Measurements from ENCODE around the gene HTR3C.
"Not testable (repeated sequence)": the region's sequence is repeated elsewhere in the genome, so short reads cannot be mapped to it uniquely, and the experiment has no call there.

Gene HTR3C

DNA sequence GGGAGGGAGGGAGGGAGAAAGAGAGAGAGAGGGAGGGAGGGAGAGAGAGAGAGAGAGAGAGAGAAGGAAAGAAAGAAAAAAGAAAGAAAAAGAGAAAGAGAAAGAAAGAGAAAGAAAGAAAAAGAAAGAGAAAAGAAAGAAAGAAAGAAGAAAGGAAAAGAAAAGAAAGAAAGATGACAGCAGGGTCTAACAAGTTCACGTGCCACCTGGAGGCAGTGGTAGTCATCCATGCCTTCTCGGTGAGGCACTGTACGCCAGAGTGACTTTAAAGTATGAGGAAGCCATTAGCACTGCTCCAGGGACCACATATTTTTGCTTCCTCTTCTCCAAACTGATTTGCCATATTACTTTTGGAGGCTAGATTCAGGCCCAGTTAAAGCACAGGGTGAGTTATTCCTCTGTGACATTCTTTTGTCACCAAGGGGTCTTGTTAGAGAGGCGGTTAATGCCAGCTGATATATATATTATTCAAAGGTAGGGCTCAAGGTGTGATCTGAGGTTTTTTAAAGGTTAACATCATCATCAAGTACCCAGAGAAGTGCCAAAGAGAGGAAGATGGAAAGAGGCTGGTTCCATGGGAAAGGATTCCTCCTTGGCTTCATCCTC lies 21.6 kb upstream of the HTR3C start, which contains the start of gene HTR3D:
TSS of gene HTR3D (plus strand) at position 556 of the 606 bp plus-strand sequence. CDS start at position 556, 0 bp downstream.
- DNase-seq: no peak

DNA sequence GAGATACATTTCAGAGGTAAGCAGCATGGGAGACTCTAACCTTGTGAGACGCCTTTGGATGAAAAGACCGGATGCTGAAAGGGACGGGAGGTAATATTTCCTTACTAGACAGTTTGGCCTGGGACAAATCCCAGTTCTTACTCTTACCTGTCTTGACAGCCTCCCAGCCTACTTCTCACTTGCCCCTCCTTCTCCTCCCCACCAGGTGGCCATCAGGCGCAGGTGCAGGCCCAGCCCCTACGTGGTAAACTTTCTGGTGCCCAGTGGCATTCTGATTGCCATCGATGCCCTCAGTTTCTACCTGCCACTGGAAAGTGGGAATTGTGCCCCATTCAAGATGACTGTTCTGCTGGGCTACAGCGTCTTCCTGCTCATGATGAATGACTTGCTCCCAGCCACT lies 15.0 kb upstream of the HTR3C start:
- no peak for DNase-seq

DNA sequence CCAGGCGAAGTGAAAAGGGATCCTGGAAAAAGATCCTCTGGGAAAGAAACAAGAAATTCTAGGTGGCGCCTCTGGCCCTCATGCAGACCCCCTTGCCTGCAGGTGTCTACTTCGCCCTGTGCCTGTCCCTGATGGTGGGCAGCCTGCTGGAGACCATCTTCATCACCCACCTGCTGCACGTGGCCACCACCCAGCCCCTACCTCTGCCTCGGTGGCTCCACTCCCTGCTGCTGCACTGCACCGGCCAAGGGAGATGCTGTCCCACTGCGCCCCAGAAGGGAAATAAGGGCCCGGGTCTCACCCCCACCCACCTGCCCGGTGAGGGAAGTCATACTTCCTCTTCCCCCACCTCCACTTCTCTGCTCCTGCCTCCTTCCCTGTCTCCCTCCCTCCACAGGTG lies 14.5 kb upstream of the HTR3C start:
- DNase-seq: not testable (repeated sequence)

- no peak for DNase-seq
Measured at GRCh38 chr3:184039414-184039813, 13.4 kb upstream of the HTR3C start.

GRCh38 chr3:184040010-184040409 lies 12.8 kb upstream of the HTR3C start:
- peak; percentile 68 for DNase-seq

DNA sequence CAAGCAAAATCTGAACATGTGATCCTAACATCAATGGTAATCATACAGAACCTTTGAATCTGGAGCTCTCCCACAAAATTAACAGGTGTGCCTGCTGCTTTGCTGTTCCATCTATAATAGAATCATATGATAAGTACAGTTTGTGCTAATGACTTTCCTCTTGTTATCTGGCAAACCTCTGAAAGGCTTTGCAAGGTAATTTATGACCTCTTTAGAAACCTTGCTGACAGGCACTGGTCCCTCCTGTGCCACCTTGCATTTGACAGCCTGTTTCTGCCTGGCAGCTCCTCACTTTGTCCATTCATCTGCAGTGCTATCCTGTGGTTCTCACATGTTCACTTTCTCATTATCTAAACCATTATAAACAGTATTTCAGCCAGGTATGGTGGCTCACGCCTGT lies 10.2 kb upstream of the HTR3C start:
- no peak for DNase-seq

- peak; percentile 75 for DNase-seq
Measured at GRCh38 chr3:184045995-184046394, 6.9 kb upstream of the HTR3C start.

DNA sequence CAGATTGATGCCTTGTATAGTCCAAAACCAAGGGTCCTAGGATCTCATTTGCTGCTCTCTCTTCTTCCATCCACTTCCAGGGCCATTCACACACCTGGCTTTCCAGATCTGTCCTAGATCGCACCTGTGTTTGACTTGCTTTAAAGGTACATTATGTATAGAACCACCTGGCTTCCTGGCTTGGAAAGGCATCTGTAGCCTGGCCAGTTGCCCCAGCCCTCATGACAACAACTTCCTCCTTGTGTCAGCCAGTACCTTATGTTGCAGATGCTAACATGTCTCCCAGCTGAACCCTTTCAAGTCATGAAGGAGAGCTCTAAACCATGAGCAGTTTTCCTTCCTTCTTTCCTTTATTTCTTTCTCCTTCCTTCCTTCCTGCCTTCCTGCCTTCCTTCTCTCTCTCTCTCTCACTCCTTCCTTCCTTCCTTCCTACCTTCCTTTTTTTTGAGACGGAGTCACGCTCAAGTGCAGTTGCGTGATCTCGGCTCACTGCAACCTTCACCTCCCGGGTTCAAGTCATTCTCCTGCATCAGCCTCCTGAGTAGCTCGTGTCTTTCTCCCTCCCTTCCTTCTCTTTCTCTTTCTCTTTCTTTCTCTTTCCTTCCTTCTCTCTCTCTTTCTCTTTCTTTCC lies 2.5 kb upstream of the HTR3C start:
- DNase-seq: peak; percentile 16

DNA sequence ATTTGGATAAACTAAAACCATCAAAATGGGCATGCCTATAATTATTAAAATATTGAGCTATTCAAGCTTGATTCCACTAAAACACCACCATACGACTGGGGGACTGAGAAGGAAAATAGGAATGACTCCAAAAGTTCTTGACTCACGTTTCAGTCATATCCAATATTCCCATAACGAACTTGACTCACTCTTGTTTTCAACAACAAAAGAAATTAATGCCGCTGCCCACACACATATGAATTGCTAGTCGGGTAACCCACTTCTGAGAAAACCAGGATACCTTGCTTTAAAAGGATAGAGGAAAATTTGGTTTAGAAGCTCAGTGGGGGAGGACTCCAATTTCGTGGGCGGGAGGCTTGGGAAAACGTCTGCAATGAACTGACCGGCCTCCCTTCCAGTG lies 5.2 kb downstream of the HTR3C start:
- DNase-seq: no peak

DNA sequence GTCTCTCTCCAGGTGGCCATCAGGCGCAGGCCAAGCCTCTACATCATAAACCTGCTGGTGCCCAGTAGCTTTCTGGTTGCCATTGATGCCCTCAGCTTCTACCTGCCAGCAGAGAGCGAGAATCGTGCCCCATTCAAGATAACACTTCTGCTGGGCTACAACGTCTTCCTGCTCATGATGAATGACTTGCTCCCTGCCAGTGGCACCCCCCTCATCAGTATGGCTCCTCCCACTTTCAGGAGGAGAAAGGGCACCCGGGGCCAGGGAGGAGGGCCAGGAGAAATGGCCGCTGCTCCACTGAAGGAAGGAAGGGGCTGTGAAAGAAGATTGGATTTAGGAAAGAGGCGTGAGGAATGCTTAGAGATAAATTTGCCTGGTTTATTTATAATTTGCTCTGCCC lies 6.6 kb downstream of the HTR3C start:
- peak; percentile 47 for DNase-seq

DNA sequence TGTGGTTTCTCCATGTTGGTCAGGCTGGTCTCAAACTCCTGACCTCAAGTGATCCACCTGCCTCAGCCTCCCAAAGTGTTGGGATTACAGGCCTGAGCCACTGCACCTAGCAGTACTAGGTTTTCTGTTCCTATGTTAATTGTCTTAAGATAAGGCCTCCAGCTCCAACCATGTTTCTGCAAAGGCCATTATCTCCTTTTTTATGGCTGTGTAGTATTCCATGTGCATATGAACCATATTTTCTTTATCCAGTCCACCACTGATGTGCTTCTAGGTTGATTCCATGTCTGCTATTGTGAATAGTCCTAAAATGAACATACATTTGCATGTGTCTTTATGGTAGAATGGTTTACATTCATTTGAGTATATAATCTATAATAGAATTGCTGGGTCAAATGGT lies 9.8 kb downstream of the HTR3C start:
- no peak for DNase-seq

GRCh38 chr3:184066211-184066610 lies 13.4 kb downstream of the HTR3C start:
- no peak for DNase-seq

DNA sequence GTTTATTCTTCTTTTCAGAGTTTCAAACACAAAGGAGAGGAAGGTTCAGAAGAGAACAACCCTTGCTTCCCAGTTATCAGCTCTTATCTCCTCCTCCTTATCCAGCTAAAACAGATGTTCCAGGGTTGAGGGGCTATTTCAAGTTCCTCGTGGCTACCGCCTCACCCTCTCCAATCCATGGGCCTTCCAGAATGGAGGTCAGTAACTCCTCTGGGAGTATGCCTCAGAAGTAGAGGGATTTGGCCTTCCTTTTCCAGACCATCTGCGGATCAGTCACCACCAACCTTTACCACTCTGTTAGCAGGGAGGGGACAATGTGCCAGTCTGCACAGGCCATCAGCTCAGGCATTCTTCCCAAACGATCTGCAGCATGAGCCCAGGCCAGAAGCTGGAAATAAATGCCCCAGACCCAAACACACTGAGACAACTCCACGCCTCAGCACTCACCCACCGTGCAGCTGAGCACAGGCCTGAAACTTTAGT lies 14.8 kb downstream of the HTR3C start:
- peak; percentile 61 for DNase-seq

GRCh38 chr3:184068344-184068743 lies 15.5 kb downstream of the HTR3C start:
- DNase-seq: no peak

DNA sequence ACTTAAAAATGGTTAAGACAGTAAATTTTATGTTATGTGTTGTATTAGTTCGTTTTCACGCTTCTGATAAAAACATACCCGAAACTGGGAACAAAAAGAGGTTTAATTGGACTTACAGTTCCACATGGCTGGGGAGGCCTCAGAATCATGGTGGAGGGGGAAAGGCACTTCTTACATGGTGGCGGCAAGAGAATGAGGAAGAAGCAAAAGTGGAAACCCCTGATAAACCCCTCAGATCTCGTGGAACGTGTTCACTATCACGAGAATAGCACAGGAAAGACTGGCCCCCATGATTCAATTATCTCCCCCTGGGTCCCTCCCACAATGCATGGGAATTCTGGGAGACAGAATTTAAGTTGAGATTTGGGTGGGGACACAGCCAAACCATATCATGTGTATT lies 18.3 kb downstream of the HTR3C start:
- DNase-seq: not testable (repeated sequence)

DNA sequence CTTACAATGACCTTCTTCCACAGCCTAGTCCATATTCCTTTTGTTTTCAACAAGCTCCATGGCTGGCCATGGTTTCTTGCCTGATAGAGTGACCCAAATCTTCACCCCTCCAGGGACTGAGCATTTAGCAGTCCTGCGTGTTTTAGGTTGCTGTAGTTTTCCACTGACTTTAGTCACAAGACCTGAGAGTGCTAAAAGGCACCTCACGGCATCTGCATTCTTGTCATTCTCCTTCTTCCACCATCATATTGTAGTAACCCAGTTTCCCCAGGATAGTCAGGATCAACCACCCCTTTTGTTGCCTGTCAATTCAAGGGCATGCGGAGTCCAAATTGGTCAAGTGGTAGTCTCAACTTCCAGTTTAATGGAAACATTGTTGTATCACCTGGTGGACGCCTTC lies 20.8 kb downstream of the HTR3C start:
- no peak for DNase-seq

- DNase-seq: no peak
Measured at GRCh38 chr3:184075901-184076300, 23.1 kb downstream of the HTR3C start.

DNA sequence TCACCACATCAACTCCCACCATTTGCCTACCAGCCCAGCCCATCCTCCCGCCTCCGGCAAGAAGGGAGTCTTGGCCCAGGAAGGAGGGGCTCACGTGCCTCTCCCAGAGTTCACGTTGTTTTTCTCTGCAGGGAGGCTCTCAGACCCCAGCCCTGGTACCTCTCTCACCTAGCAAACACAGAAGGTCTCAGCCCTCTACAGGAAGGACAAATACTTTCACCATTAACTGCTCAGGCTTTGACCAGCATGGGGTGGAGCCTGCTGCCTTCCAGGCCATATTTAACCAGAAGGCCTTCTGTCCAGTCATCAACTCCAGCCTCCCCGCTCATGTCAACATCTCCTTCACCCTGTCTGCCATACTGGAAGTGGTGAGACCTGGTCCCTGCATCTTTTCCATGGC lies 25.0 kb downstream of the HTR3C start:
- no peak for DNase-seq

DNA sequence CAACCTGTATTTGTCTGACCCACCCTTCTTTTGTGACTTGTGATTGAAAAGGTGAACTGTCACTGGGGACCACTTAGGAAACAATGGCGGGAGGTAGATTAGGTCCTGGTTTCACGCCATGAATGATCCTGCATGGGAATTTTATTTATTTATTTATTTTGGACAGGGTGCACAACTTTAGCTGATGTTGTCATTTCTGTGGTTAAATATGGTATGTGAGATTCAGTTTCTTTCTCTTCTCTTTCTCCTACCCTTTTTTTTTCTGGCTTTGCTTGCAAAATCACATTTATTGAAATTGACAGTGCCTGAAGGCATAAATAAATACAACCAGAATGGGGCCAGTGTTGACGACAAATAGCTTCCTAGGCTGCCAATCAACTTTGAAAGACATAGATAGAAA lies 26.0 kb downstream of the HTR3C start:
- no peak for DNase-seq

DNA sequence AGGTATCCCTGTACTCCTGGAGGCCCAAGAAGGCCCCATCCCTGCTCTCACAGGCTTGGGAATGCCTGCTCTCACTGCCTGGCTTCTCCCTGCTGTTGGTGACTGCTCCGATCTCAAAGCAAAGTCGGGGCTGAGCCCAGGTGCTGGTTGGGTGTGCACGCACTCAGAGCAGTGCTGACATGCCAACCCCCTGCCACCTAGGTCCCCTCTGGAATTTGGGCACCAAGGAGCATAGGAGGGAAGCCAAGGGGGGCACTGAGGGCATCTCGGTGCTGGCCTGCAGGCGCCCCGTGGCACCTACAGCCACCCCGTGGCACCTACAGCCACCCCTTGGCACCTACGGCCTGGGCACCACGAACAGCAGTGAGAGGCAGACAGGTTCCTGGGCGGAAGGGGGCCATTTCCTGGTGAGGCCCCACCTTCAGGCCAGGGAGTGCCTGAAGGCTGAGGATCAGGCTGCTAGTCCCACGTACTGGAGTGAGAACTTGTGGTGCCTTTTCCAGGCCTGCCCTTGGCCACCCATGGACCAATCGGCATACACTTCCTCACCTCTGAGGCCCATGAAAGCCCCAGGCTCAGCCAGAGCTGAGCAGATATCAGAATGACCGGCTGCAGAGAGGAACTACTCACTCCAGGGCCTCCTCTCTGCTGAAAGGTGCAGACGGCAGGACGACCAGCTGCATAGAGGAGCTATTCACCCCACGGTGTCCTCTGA lies 28.4 kb downstream of the HTR3C start:
- no peak for DNase-seq

DNA sequence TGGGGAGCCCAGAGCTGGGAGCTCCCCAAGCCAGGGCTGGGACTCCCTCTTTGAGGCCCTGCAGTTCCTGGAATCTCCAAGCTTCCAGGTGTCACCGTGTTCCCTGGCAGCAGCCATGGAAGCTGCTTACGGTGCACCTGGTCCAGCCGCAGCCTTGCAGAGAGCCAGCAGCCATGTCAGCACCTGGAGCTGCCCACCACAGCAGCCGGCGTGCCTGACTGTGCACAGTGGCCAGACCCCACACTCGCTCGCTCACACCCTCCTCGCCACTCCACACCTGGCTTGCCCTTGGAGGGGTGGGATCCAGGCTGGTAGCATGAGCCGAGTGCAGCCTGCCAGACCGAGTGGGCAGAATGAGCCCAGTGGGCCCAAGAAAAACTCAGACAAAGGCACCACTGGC lies 29.2 kb downstream of the HTR3C start:
- no peak for DNase-seq

DNA sequence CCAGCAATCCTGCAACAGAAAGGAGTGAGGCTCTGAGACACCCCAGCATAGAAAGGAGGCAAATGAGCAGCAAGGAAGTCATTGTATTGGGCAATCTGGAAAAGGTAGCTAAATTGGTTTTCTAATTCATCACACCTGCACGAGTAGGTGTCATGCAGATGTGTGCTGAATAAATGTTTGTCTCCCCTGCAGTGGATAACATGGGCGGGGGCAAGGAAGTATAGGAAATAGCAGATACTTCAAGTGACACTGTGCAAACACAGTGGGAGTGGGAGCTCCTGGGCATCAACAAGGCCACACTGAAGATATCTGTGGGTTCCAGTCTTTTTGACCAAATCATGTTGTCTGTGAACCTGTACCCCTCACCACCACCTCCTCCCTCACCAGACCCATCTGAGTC lies 29.6 kb downstream of the HTR3C start:
- no peak for DNase-seq

DNA sequence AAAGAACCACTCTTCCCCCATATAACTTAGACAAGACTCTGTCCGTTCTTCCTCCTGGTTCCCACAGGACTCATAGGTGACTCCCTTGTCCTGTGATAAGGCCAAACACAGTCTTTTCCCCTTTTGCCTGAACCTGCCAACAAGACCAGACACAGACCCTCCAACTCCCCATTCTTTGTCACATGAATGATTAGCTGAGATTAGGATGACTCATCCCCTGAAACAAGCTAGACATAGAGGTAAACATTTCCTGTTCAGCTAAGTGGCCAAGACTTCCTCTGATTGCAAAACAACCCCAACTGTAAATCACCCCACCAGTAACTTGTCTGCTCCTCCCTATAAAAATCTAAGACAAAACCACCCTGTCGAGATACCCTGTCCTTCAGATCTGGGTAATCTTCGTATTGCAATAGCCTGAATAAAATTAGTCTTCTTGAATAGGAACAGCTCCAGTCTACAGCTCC lies 32.6 kb downstream of the HTR3C start:
- DNase-seq: peak; percentile 58

DNA sequence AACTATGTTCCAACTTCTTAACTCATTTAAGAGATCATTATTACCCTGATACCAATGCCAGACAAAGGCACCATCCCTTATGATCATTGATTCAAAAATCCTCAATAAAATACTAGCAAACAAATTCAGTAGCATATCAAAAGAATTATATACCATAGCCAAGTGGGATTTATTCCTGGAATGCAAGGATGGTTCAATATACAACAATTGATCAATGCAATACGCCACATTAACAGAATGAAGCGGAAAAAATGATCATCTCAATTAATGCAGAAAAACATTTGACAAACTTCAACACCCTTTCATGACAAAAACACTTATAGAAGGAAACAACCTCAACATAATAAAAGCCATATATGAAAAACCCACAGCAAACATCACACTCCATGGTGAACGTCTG lies 39.4 kb downstream of the HTR3C start:
- no peak for DNase-seq
